WTC11 (cell line): ENCODE results near the gene SDCCAG8. TPM values are rescaled to one million over a fixed set of nuclear protein-coding genes. Genes with fewer than 3 reads are reported as not detected.

Source experiments
- ATAC-seq: fragments of 200-7000 bp; cut with Tn5 transposase; 2 replicates; pipeline ENCODE4 v1.10.0; 2021; ENCODE audit warnings: mild to moderate bottlenecking, moderate library complexity
- CTCF ChIA-PET: fragments of 300-600 bp; sonication (Branson Sonifier 250); formaldehyde crosslinking; loops from one replicate; lab custom pipeline; 2021; ENCODE audit warnings: antibody characterized with exemption; lab: Charles Lee
- POLR2A ChIA-PET: fragments of 350-600 bp; sonication (Branson Sonifier 250); formaldehyde crosslinking; loops from one replicate; lab custom pipeline; 2021; ENCODE audit warnings: antibody characterized with exemption; lab: Charles Lee
- DNase-seq: peaks from one replicate; pipeline ENCODE4 v3.0.0; 2021; ENCODE audit warnings: low spot score
- H3K27ac Mint-ChIP-seq: 2 replicates; pipeline ENCODE4 v1.8.0; 2021; ENCODE audit warnings: mixed read lengths
- H3K27me3 Mint-ChIP-seq: 2 replicates; pipeline ENCODE4 v1.8.0; 2021; ENCODE audit warnings: low read depth, mild to moderate bottlenecking, moderate library complexity, mixed read lengths
- H3K36me3 Mint-ChIP-seq: 2 replicates; pipeline ENCODE4 v1.8.0; 2021; ENCODE audit warnings: mixed read lengths
- H3K4me1 Mint-ChIP-seq: 2 replicates; pipeline ENCODE4 v1.8.0; 2022; ENCODE audit warnings: mixed read lengths
- H3K4me3 Mint-ChIP-seq: 2 replicates; pipeline ENCODE4 v1.8.0; 2021; ENCODE audit warnings: mild to moderate bottlenecking, moderate library complexity, mixed read lengths
- H3K9me3 Mint-ChIP-seq: 2 replicates; pipeline ENCODE4 v1.8.0; 2021; ENCODE audit warnings: mixed read lengths
- EMX1 ChIP-seq: fragments of 250-450 bp; sonication (Bioruptor Pico); IDR thresholded peaks from 2 replicates; pipeline ENCODE4 v1.8.0; 2021; ENCODE audit warnings: mild to moderate bottlenecking
- ETV6 ChIP-seq: sonication (generic); formaldehyde crosslinking; IDR thresholded peaks from 2 replicates; pipeline ENCODE4 v1.8.1; 2022; ENCODE audit warnings: mild to moderate bottlenecking, missing genetic modification reagents
- FOXP4 ChIP-seq: sonication (generic); formaldehyde crosslinking; IDR thresholded peaks from 2 replicates; pipeline ENCODE4 v1.8.0; 2022; ENCODE audit warnings: mild to moderate bottlenecking, missing genetic modification reagents
- HMGXB4 ChIP-seq: sonication (generic); formaldehyde crosslinking; IDR thresholded peaks from 2 replicates; pipeline ENCODE4 v1.8.1; 2023; ENCODE audit warnings: mild to moderate bottlenecking, moderate library complexity, missing genetic modification reagents
- JUN ChIP-seq: sonication (generic); formaldehyde crosslinking; IDR thresholded peaks from 2 replicates; pipeline ENCODE4 v1.8.0; 2023; ENCODE audit warnings: mild to moderate bottlenecking, missing genetic modification reagents
- NFYB ChIP-seq: sonication (generic); formaldehyde crosslinking; conservative IDR thresholded peaks from 2 replicates; pipeline ENCODE4 v1.8.0; 2022; ENCODE audit warnings: low read depth, missing genetic modification reagents
- NR2C2 ChIP-seq: sonication (generic); formaldehyde crosslinking; IDR thresholded peaks from 2 replicates; pipeline ENCODE4 v1.8.0; 2022; ENCODE audit warnings: mild to moderate bottlenecking, missing genetic modification reagents
- PRDM15 ChIP-seq: sonication (generic); formaldehyde crosslinking; IDR thresholded peaks from 2 replicates; pipeline ENCODE4 v1.8.0; 2022; ENCODE audit warnings: missing genetic modification reagents
- PRRX2 ChIP-seq: fragments of 250-450 bp; sonication (Bioruptor Pico); IDR thresholded peaks from 2 replicates; pipeline ENCODE4 v1.8.0; 2021; ENCODE audit warnings: mild to moderate bottlenecking
- USF2 ChIP-seq: sonication (generic); formaldehyde crosslinking; IDR thresholded peaks from 2 replicates; pipeline ENCODE4 v1.8.1; 2023; ENCODE audit warnings: mild to moderate bottlenecking, missing genetic modification reagents, moderate library complexity
- ZBTB21 ChIP-seq: sonication (generic); formaldehyde crosslinking; IDR thresholded peaks from 2 replicates; pipeline ENCODE4 v1.8.1; 2023; ENCODE audit warnings: mild to moderate bottlenecking, missing genetic modification reagents, borderline replicate concordance
- ZNF138 ChIP-seq: sonication (generic); formaldehyde crosslinking; conservative IDR thresholded peaks from 2 replicates; pipeline ENCODE4 v1.8.1; 2022; ENCODE audit warnings: mild to moderate bottlenecking, moderate library complexity, missing genetic modification reagents
- ZNF416 ChIP-seq: fragments of 250-450 bp; sonication (Bioruptor Pico); IDR thresholded peaks from 2 replicates; pipeline ENCODE4 v1.9.0; 2021; ENCODE audit warnings: mild to moderate bottlenecking, inconsistent platforms
- total RNA-seq: library from RNA; stranded (reverse); gene quantifications from 3 replicates; pipeline ENCODE4 v1.2.3, GENCODE V29; 2021

Gene SDCCAG8
- total RNA-seq, 1 experiment from 2014 or later, result 44.3 TPM

- ChIA-PET CTCF (no interaction called here), POLR2A (no interaction called here)
- DNase-seq, result no peak
- TF ChIP-seq ZNF138 (CRISPR knock-in tag) (no peak), FOXP4 (CRISPR knock-in tag) (no peak), ZNF416 (CRISPR knock-in tag) (no peak), ZBTB21 (no peak), PRDM15 (CRISPR knock-in tag) (no peak), JUN (CRISPR knock-in tag) (no peak), PRRX2 (no peak), EMX1 (CRISPR knock-in tag) (no peak)
- Mint-ChIP-seq H3K9me3 (no peaks in the 10 kb centered on the region), H3K36me3 (no peaks in the 10 kb centered on the region), H3K27me3 (no peaks in the 10 kb centered on the region), H3K27ac (no peak overlapping the region), H3K4me3 (no peak overlapping the region), H3K4me1 (no peaks in the 10 kb centered on the region)
- no peak for ATAC-seq
These were observed 109.0 kb downstream of the SDCCAG8 start for GRCh38 chr1:243364866-243365265.

GRCh38 chr1:243367314-243367713 is 111.5 kb downstream of the SDCCAG8 start:
- Mint-ChIP-seq H3K9me3 (no peaks in the 10 kb centered on the region), H3K27ac (no peak overlapping the region), H3K4me3 (no peak overlapping the region), H3K27me3 (no peaks in the 10 kb centered on the region), H3K36me3 (no peaks in the 10 kb centered on the region), H3K4me1 (no peaks in the 10 kb centered on the region)
- ChIA-PET POLR2A (no interaction called here), CTCF (interaction anchor here (0.6 kb wide), 1 partner anchor 346 kb away, joined by 3 read pairs; no protein-coding TSS in a partner anchor)
- DNase-seq, result no peak
- ATAC-seq, result no peak
- TF ChIP-seq NR2C2, result no peak
- TF ChIP-seq ETV6 (CRISPR knock-in tag), result no peak
- TF ChIP-seq NFYB (CRISPR knock-in tag), result no peak
- TF ChIP-seq USF2 (CRISPR knock-in tag), result no peak

- Mint-ChIP-seq H3K9me3 (peaks cover 14% of the 10 kb centered on the region), H3K4me3 (no peak overlapping the region), H3K27me3 (no peaks in the 10 kb centered on the region), H3K27ac (no peak overlapping the region), H3K36me3 (peaks cover 3% of the 10 kb centered on the region; the same call in 1 of the 2 replicates), H3K4me1 (peaks cover 7% of the 10 kb centered on the region; the same call in 1 of the 2 replicates)
- POLR2A ChIA-PET, result no interaction called here
- CTCF ChIA-PET, result no interaction called here
- ATAC-seq (no peak), DNase-seq (no peak)
- TF ChIP-seq EMX1 (CRISPR knock-in tag), result no peak
- no peak for TF ChIP-seq HMGXB4 (CRISPR knock-in tag)
These were observed 118.6 kb downstream of the SDCCAG8 start for GRCh38 chr1:243374412-243374811.
